Keratinocyte (primary cell): Measurements from ENCODE around the gene RBM18. TPM values are rescaled to one million over a fixed set of nuclear protein-coding genes. Genes with fewer than 3 reads are reported as not detected.
A peak's percentile ranks its signal among the peaks of the same experiment; 100 is the strongest.

Source experiments
- DNase-seq: peaks from one replicate; pipeline ENCODE4 v3.0.0-alpha.2; 2011; ENCODE audit warnings: low read depth, missing footprints, low spot score
- FAIRE-seq: peaks from 2 replicates; lab custom pipeline; 2011; peaks lifted over from hg19 to GRCh38; lab: Jason Lieb, UNC
- H2AFZ ChIP-seq: 2 replicates; pipeline ENCODE4 v1.6.0; 2012; ENCODE audit warnings: low read length, control low read depth, inconsistent platforms; ENCODE audit not compliant: control insufficient read depth
- H3K27ac ChIP-seq: 2 replicates; pipeline ENCODE4 v1.5.1; 2011; ENCODE audit warnings: low read length; ENCODE audit not compliant: control insufficient read depth, insufficient read depth
- H3K27me3 ChIP-seq: 3 replicates; pipeline ENCODE4 v1.6.0; 2011; ENCODE audit warnings: low read length; ENCODE audit not compliant: control insufficient read depth, insufficient read depth; ENCODE audit errors: extremely low read depth
- H3K36me3 ChIP-seq, 2 experiments: 2 replicates in 1 of 2; 3 replicates in 1 of 2; pipeline ENCODE4 v1.5.1; 2011; ENCODE audit warnings: low read length in 2 of 2, mild to moderate bottlenecking in 1 of 2; ENCODE audit not compliant: control insufficient read depth in 2 of 2, insufficient read depth in 2 of 2; ENCODE audit errors: extremely low read depth in 1 of 2
- H3K4me1 ChIP-seq: 3 replicates; pipeline ENCODE4 v1.5.1; 2011; ENCODE audit warnings: low read length; ENCODE audit not compliant: control insufficient read depth, insufficient read depth; ENCODE audit errors: extremely low read depth
- H3K4me2 ChIP-seq: 3 replicates; pipeline ENCODE4 v1.6.0; 2011; ENCODE audit warnings: low read depth, low read length; ENCODE audit not compliant: control insufficient read depth, insufficient read depth; ENCODE audit errors: extremely low read depth
- H3K4me3 ChIP-seq, 3 experiments: fragments of 200-600 bp in 1 of 3; sonication (generic) in 1 of 3; 2 replicates in 2 of 3; 3 replicates in 1 of 3; pipeline ENCODE4 v1.5.1; 2011 to 2016; ENCODE audit warnings: low read length in 3 of 3, mild to moderate bottlenecking in 3 of 3, control low read depth in 2 of 3, inconsistent platforms in 1 of 3, low read depth in 1 of 3, mixed read lengths in 1 of 3, mixed run types in 1 of 3, moderate library complexity in 1 of 3; ENCODE audit not compliant: control insufficient read depth in 2 of 3, insufficient read depth in 2 of 3; ENCODE audit errors: extremely low read depth in 1 of 3
- H3K79me2 ChIP-seq: 2 replicates; pipeline ENCODE4 v1.6.0; 2012; ENCODE audit warnings: low read length; ENCODE audit not compliant: control insufficient read depth, insufficient read depth
- H3K9ac ChIP-seq: 3 replicates; pipeline ENCODE4 v1.6.0; 2011; ENCODE audit warnings: low read length; ENCODE audit not compliant: control insufficient read depth, insufficient read depth; ENCODE audit errors: extremely low read depth
- H3K9me1 ChIP-seq: 3 replicates; pipeline ENCODE4 v1.6.0; 2011; ENCODE audit warnings: low read length; ENCODE audit not compliant: control insufficient read depth, insufficient read depth; ENCODE audit errors: extremely low read depth
- H3K9me3 ChIP-seq: 2 replicates; pipeline ENCODE4 v1.5.1; 2012; ENCODE audit warnings: low read depth, low read length; ENCODE audit not compliant: control insufficient read depth
- H4K20me1 ChIP-seq: 3 replicates; pipeline ENCODE4 v1.6.0; 2011; ENCODE audit warnings: low read length; ENCODE audit not compliant: control insufficient read depth, insufficient read depth; ENCODE audit errors: extremely low read depth
- CTCF ChIP-seq, 3 experiments: IDR thresholded peaks in 1 of 3; conservative IDR thresholded peaks in 1 of 3; optimal IDR thresholded peaks in 1 of 3; 2 replicates in 2 of 3; 3 replicates in 1 of 3; pipeline versions ENCODE3 to v1.5.1; 2011; ENCODE audit warnings: low read length in 3 of 3, mild to moderate bottlenecking in 3 of 3, moderate library complexity in 2 of 3, control low read depth in 1 of 3, inconsistent platforms in 1 of 3; ENCODE audit not compliant: insufficient read depth in 2 of 3; ENCODE audit errors: extremely low read depth in 1 of 3
- EZH2 ChIP-seq: IDR thresholded peaks from one replicate; pipeline ENCODE4 v1.6.1; 2012; ENCODE audit warnings: inconsistent platforms, mild to moderate bottlenecking, low read length, moderate library complexity
- dilution Hi-C: fragments of 300-500 bp; cut with MboI; formaldehyde crosslinking; loops from one replicate; pipeline ENCODE4 v1.7.0; 2020; ENCODE audit warnings: low sequenced_read_pairs; ENCODE audit not compliant: extremely low pct_ligation_motif_present
- polyA plus RNA-seq, 5 experiments: library from polyadenylated mRNA; depleted of rRNA in 3 of 5; stranded (reverse) in 3 of 5; stranded (forward) in 1 of 5; unstranded in 1 of 5; fragments of >200 nt; gene quantifications; 1 replicate in 1 of 5; 2 replicates in 3 of 5; 3 replicates in 1 of 5; pipeline versions ENCODE4 v1.2.1 to v1.2.3, GENCODE V29; 2011 to 2012; ENCODE audit warnings: missing spikeins in 2 of 5, low read depth in 1 of 5, low replicate concordance in 1 of 5

The RBM18 gene
- polyA plus RNA-seq, 1 donor (not counting 4 experiments of a cell fraction or from before 2014, with no cell fraction given): 43.4 TPM

GRCh38 chr9:122226758-122227574, 37.7 kb downstream of the RBM18 start:
- Histone ChIP-seq H3K27ac (no peak overlapping the region), H4K20me1 (peaks cover 3% of the 10 kb centered on the region), H3K4me1 (peaks cover 9% of the 10 kb centered on the region), H3K4me2 (no peak overlapping the region), H3K27me3 (peaks cover 98% of the 10 kb centered on the region), H2AFZ (no peak overlapping the region), H3K9me1 (no peaks in the 10 kb centered on the region), H3K9ac (no peak overlapping the region), H3K36me3 (no peaks in the 10 kb centered on the region), H3K79me2 (no peaks in the 10 kb centered on the region), H3K4me3 (no peak overlapping the region), H3K9me3 (no peaks in the 10 kb centered on the region)
- no peak for DNase-seq
- dilution Hi-C loops: no loop called here
- FAIRE-seq: no peak
- TF ChIP-seq CTCF (optimal IDR thresholded peaks at IDR 0.05 in 1 of 3, IDR thresholded peaks at IDR 0.05 in 1 of 3, conservative IDR thresholded peaks at IDR 0.05 in 1 of 3; ENCODE audit: extremely low read depth in 1 of 3, insufficient read depth in 2 of 3, low read length in 3 of 3): no peak
- peak; percentile 90 for TF ChIP-seq EZH2

- Histone ChIP-seq H3K9me1 (no peaks in the 10 kb centered on the region), H3K36me3 (no peaks in the 10 kb centered on the region), H3K4me1 (peaks cover 9% of the 10 kb centered on the region), H3K79me2 (no peaks in the 10 kb centered on the region), H3K4me3 (no peak overlapping the region), H3K4me2 (peak overlapping the region; percentile 41), H2AFZ (no peak overlapping the region), H3K27me3 (peaks cover 99% of the 10 kb centered on the region), H3K9me3 (no peaks in the 10 kb centered on the region), H3K9ac (no peak overlapping the region), H4K20me1 (peaks cover 3% of the 10 kb centered on the region), H3K27ac (no peak overlapping the region)
- TF ChIP-seq EZH2 (peak; percentile 79), CTCF (optimal IDR thresholded peaks at IDR 0.05 in 1 of 3, IDR thresholded peaks at IDR 0.05 in 1 of 3, conservative IDR thresholded peaks at IDR 0.05 in 1 of 3; ENCODE audit: extremely low read depth in 1 of 3, insufficient read depth in 2 of 3, low read length in 3 of 3) (no peak)
- no peak for DNase-seq
- no peak for FAIRE-seq
- dilution Hi-C loops: no loop called here
Measured at GRCh38 chr9:122226142-122226757, 38.4 kb downstream of the RBM18 start.
